Kidney (tissue), 14 donors: ENCODE measurements around the gene CTIF. TPM values are rescaled to one million over a fixed set of nuclear protein-coding genes. Genes with fewer than 3 reads are reported as not detected.
A peak's percentile ranks its signal among the peaks of the same experiment; 100 is the strongest.

Experiments
- DNase-seq, 5 donors: peaks; one replicate each; pipeline ENCODE4 v3.0.0-alpha.2; 2013 to 2020
- FAIRE-seq: peaks from 2 replicates; lab custom pipeline; 2012; peaks lifted over from hg19 to GRCh38; lab: Jason Lieb, UNC
- H3K27ac ChIP-seq, 2 donors: one replicate each; pipeline ENCODE4 v1.7.0; 2013; ENCODE audit warnings: low read depth in 2 of 2, low read length in 2 of 2, inconsistent platforms in 1 of 2
- H3K27me3 ChIP-seq: one replicate; pipeline ENCODE4 v1.7.1; 2013; ENCODE audit warnings: low read length, inconsistent platforms; ENCODE audit not compliant: control insufficient read depth, insufficient read depth
- H3K36me3 ChIP-seq, 3 donors: one replicate each; pipeline versions ENCODE4 v1.7.0 to v1.7.1; 2013; ENCODE audit warnings: low read length in 3 of 3, control low read depth in 1 of 3, inconsistent platforms in 1 of 3; ENCODE audit not compliant: insufficient read depth in 3 of 3, control insufficient read depth in 2 of 3
- H3K4me1 ChIP-seq, 3 donors: one replicate each; pipeline versions ENCODE4 v1.7.0 to v1.7.1; 2013; ENCODE audit warnings: low read length in 3 of 3, inconsistent platforms in 1 of 3, low read depth in 1 of 3; ENCODE audit not compliant: control insufficient read depth in 2 of 3, insufficient read depth in 2 of 3
- H3K4me3 ChIP-seq, 3 donors: one replicate each; pipeline versions ENCODE4 v1.7.0 to v1.8.1; 2013; ENCODE audit warnings: low read length in 3 of 3, control low read depth in 1 of 3, inconsistent platforms in 1 of 3
- H3K9ac ChIP-seq, 3 donors: one replicate each; pipeline versions ENCODE4 v1.7.0 to v1.7.1; 2013; ENCODE audit warnings: low read length in 3 of 3, control low read depth in 1 of 3, inconsistent platforms in 1 of 3
- H3K9me3 ChIP-seq, 3 donors: one replicate each; pipeline versions ENCODE4 v1.7.0 to v1.7.1; 2013; ENCODE audit warnings: low read length in 3 of 3, control low read depth in 1 of 3, inconsistent platforms in 1 of 3; ENCODE audit not compliant: control insufficient read depth in 2 of 3, insufficient read depth in 1 of 3
- intact Hi-C: fragments of 100-400 bp; cut with DNase I; formaldehyde crosslinking; loops from one replicate; pipeline ENCODE4 v1.11.1; 2022
- polyA plus RNA-seq: library from polyadenylated mRNA; stranded (reverse); fragments of 350-450 nt; fragmentation: Illumina TruSeq; extraction: RNeasy Lipid Tissue Mini Kit (QIAGEN cat#74804); gene quantifications from one replicate; pipeline ENCODE4 v1.2.3, GENCODE V29; 2014; ENCODE audit warnings: low read depth, low replicate concordance; ENCODE audit not compliant: insufficient read depth
- total RNA-seq: library from RNA; stranded (reverse); fragmentation: NEBNext Ultra II Directional; extraction: Animal tissue kit (Norgen Biotek cat#: 25700); gene quantifications from one replicate; pipeline ENCODE4 v1.2.1, GENCODE V29; 2021
- TF ChIP-seq, protein P1 (sequence below): IDR thresholded peaks from 3 replicates; pipeline ENCODE4 v1.5.1; 2012; ENCODE audit warnings: mild to moderate bottlenecking, moderate library complexity, borderline replicate concordance; ENCODE audit not compliant: insufficient read depth; ENCODE audit errors: extremely low read depth
- donor health status: control.
- donor health status: control.
- donor health status: control.
- donor health status: control.
- donor health status: control.
- donor health status: DM: yes; HTN: yes; CAD: no.
- donor health status: Normal renal cell carcinoma (clear cell type).

Gene CTIF
- total and polyA plus RNA-seq, 2 donors from 2014 or later = 37.3 to 41.9 TPM

DNA sequence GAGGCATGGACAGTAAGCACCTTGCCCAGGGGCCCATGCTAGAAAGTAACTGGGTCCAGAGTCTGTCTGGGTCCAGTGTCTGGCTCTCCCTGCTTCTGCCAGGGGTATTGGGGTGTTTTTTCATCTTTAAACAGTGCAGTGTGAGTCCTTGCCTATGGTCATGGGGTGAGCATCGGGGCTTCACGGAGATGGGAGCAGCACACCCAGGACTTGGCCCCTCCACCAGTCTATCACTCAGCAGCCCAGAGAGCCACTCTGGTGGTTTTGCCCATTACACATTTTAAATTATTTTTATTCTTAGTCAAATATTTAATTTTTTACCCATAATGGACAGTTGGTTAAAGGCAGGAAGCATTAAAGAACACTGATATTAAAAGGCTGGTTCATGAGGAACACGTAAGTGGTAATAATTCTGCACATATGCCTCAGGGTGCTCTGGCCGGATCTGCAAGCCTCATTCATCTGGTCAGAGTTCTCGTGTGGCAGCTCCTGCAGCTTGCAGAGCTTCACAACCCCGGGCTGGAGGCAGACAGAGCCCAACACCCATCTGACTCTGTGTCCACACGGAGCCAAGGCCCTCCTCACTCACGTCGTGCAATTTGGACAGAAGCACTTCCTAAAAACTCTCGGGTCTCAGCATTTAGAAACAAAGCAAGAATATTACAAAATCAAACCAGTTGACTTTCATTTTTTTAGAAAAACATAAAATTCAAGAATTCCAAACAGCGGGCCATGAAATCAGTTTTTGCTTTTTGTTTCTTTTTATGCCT is 204.1 kb downstream of the CTIF start:
- DNase-seq (peak in 2 of 5 donors; percentile 35 to 89), FAIRE-seq (no peak)
- no peak overlapping the region for H3K27ac ChIP-seq
- intact Hi-C loops = no loop called here
- H3K9me3 ChIP-seq = no peaks in the 10 kb centered on the region
- no peaks in the 10 kb centered on the region for H3K4me1 ChIP-seq
- no peaks in the 10 kb centered on the region for H3K27me3 ChIP-seq
- no peak overlapping the region for H3K4me3 ChIP-seq
- H3K9ac ChIP-seq = no peak overlapping the region
- no peaks in the 10 kb centered on the region for H3K36me3 ChIP-seq
- TF ChIP-seq, protein P1, sequence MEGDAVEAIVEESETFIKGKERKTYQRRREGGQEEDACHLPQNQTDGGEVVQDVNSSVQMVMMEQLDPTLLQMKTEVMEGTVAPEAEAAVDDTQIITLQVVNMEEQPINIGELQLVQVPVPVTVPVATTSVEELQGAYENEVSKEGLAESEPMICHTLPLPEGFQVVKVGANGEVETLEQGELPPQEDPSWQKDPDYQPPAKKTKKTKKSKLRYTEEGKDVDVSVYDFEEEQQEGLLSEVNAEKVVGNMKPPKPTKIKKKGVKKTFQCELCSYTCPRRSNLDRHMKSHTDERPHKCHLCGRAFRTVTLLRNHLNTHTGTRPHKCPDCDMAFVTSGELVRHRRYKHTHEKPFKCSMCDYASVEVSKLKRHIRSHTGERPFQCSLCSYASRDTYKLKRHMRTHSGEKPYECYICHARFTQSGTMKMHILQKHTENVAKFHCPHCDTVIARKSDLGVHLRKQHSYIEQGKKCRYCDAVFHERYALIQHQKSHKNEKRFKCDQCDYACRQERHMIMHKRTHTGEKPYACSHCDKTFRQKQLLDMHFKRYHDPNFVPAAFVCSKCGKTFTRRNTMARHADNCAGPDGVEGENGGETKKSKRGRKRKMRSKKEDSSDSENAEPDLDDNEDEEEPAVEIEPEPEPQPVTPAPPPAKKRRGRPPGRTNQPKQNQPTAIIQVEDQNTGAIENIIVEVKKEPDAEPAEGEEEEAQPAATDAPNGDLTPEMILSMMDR = no peak

GRCh38 chr18:48743886-48744285 is 205.1 kb downstream of the CTIF start:
- intact Hi-C loops = no loop called here
- TF ChIP-seq, protein P1 = no peak
- FAIRE-seq (no peak), DNase-seq (peak in 1 of 5 donors; percentile 18)
- Histone ChIP-seq H3K9me3 (no peaks in the 10 kb centered on the region), H3K4me3 (no peak overlapping the region), H3K27ac (no peak overlapping the region), H3K27me3 (no peaks in the 10 kb centered on the region), H3K36me3 (no peaks in the 10 kb centered on the region), H3K9ac (no peak overlapping the region), H3K4me1 (no peaks in the 10 kb centered on the region)

DNA sequence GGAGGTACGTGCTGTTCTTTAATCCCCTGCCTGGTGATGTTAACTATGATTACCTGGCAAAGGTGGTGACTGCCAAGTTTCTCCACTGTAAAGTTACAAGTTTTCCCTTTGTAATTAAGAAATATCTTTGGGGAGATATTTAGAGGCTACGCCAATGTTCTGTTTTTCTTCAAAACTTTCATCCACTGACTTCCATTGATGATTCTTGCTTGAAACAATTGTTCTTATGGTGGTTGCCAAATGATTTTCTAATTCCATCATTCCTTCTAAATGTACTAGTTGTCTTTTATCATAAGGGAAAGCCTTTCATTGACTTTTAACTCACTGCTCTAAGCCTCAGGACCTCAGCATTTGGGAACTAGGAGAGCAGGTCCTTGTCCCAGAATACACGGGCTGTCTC is 206.5 kb downstream of the CTIF start:
- intact Hi-C loops = no loop called here

More for the DNA sequence above, 206.5 kb downstream of the CTIF start:
- DNase-seq (no peak), FAIRE-seq (no peak)
- Histone ChIP-seq H3K27ac (no peak overlapping the region), H3K4me1 (no peaks in the 10 kb centered on the region), H3K4me3 (no peak overlapping the region), H3K9me3 (no peaks in the 10 kb centered on the region), H3K27me3 (no peaks in the 10 kb centered on the region), H3K36me3 (no peaks in the 10 kb centered on the region), H3K9ac (no peak overlapping the region)
- TF ChIP-seq, protein P1 = no peak
